Stimulated activated CD4-positive, alpha-beta T cell treated with anti-CD3 and anti-CD28 coated beads, Interleukin-2, amount 100 ng/mL, for 4 hours (primary cell): ENCODE results near the gene CRADD.
A peak's percentile ranks its signal among the peaks of the same experiment; 100 is the strongest.
"Not testable (repeated sequence)": the region's sequence is repeated elsewhere in the genome, so short reads cannot be mapped to it uniquely, and the experiment has no call there.

Source experiments
- DNase-seq: peaks from one replicate; pipeline ENCODE4 v3.0.0-alpha.2; 2020; ENCODE audit warnings: low read depth

The CRADD gene

GRCh38 chr12:93737457-93738198, 60.5 kb downstream of the CRADD start:
- no peak for DNase-seq

GRCh38 chr12:93738199-93739058, 61.3 kb downstream of the CRADD start:
- DNase-seq = no peak

GRCh38 chr12:93740751-93741150, 63.6 kb downstream of the CRADD start:
- DNase-seq = no peak

DNA sequence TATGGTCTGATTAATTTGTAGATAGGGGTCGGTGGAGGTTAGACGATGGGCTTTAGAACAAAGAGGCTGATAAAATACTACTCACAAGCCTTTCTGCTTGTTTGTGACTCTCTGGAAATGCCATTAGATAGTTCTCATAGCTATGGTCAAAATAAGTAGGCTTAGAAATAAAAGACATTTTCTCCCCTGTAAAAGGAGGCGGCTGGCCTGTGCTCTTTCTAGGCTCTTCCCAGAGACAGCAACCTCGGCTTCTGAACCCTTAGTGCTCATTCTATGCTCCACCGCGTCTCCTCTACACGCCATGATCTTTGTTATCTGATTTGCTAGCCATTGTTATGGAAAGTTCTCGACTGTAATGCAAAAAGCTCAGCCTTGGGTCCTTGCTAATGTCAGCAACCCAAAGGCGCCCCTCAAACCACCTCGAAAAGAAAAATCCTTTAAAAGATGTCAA, 64.5 kb downstream of the CRADD start:
- DNase-seq = no peak

DNA sequence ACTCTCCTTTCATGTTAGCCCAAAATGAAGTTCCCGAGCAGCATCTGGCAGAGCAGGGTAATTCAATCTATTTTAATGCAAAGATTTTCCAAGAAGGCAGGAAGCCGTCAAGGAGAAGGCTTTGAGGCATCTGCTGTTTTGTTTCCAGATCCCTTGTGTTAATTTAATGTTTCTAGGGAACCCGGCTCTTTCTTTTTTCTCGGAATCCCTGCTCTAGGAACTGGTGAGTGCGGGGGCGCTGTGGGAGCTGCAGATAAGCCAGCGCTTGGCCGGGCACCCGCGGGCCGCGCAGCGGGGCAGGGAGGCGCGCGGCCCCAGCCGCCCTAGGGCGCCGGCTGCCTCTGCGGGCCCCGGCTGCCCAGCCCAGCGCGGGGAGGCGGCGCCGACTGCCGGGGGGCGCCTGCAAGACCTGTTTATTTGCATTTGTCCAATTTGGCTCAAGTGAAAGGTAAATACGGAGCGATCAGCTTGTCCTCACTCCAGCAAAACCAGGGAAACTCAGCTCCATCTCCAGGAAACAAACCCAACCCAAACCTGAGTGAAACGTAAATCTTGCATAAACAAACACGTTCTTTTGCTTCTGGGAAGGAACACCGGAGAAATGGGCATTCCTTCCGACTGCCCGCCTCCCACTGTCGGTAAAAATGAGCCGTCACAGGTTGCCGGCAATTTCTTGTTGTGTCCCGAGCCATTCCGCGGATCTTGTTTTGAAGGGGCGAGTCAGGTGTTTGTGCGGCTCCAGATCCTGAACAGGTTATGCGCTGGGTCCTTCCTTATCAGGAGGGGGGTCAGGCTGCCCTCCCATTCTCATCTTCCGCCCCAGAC, 65.1 kb downstream of the CRADD start:
- peak; percentile 29 for DNase-seq

DNA sequence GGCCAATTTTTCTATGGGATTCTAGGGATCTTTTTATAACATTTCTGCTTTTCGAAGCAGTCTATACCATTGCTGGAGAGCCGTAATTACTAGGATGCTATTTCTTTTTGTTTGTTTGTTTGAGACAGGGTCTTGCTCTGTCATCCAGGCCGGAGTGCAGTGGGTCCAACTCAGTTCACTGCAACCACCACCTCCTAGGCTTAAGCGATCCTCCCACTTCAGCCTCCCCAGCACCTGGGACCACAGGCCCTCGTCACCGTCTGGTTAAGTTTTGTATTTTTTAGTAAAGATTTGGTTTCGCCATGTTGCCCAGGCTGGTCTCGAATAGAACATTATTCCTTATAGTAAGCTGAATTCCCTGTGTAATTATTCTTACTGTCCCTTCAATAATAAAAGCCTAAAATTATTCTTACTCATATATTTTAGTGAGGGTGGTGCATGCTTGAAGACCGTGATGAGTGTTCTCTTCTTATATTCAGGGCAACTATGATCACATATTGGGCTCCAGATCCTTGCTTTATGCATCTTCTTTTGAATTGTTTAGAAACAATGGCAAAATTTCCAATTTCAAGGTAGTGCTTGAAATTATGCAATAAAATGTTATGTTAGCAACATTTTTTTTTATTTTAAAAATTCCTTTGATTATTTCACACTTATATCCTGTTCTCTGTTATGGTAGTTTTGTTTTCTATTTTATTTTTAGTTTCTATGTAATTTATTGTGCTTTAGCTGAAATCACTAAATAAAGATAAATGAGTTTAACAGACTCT, 66.2 kb downstream of the CRADD start:
- DNase-seq = no peak

DNA sequence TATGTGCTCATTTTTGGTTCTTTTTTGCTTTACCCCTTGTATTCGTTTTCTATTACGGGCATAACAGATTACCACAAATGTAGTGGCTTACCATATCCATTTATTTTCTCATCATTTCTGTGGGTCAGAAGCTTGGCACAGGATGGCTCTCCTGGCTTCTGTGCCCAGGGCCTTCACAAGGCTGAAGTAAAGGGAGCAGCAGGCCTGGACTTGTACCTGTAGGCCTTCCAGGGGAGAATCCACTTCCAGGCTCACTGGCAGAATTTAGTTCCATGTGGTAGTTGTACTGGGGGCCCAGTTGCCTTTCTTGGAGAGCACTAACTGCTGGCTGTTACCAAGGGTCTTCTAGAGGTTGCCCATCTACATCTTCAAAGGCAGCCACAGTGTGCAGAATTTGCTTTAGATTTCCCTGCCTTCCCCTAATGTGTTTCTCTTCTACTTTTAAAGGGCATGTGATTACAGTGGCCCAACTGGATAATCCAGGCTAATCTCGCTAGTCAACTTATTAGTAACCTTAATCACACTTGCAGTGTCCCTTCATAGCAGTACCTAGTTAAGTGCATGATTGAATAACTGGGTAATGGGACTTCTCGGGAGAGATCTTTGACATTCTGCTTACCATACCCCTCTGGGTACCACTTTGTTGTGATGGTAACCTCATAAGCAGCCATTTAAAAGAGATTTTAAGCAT, 67.0 kb downstream of the CRADD start:
- DNase-seq = no peak

GRCh38 chr12:93745286-93745685, 68.1 kb downstream of the CRADD start:
- DNase-seq = no peak

DNA sequence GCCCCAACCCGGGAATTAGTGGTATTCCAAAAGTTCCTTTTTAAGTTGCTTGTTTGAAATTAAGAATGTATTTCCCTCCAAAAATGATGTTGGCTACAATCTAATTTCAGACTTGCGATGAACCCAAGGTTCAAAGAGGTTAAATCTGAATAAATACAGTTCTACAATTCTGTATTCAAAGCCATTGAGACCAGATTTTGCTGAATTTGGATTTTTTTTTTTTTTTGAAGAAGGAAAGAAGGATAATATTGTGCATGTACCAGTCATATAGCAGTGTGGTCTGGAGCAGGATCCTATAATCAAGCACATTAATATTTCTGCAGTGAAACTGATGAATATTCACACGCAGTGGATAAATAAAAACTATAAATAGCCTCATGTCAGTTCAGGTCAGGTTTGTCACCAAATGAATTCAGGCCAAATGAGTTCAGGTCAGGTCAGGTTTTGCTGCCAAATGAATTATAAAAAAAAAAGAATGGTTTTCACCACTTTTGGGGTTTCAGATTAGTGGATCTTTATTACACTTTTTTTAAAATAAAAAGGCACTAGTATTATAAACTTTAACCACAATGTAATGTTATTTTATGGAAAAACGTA, 69.5 kb downstream of the CRADD start:
- no peak for DNase-seq

GRCh38 chr12:93748672-93749383, 71.7 kb downstream of the CRADD start:
- DNase-seq = no peak

GRCh38 chr12:93749515-93749914, 72.3 kb downstream of the CRADD start:
- no peak for DNase-seq

GRCh38 chr12:93750056-93750455, 72.9 kb downstream of the CRADD start:
- no peak for DNase-seq

- no peak for DNase-seq
Measured at GRCh38 chr12:93751864-93752610, 74.9 kb downstream of the CRADD start.

DNA sequence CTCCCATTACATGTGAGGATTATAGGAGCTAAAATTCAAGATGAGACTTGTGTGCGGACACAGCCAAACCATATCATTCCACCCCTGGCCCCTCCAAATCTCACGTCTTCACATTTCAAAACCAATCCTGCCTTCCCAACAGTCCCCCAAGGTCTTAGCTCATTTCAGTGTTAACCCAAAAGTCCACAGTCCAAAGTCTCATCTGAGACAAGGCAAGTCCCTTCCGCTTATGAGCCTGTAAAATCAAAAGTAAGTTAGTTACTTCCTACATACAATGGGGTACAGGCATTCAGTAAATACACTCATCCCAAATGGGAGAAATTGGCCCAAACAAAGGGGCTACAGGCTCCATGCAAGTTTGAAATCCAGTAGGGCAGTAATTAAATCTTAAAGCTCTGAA, 76.1 kb downstream of the CRADD start:
- DNase-seq = no peak

GRCh38 chr12:93753838-93754429, 76.8 kb downstream of the CRADD start:
- DNase-seq = no peak

DNA sequence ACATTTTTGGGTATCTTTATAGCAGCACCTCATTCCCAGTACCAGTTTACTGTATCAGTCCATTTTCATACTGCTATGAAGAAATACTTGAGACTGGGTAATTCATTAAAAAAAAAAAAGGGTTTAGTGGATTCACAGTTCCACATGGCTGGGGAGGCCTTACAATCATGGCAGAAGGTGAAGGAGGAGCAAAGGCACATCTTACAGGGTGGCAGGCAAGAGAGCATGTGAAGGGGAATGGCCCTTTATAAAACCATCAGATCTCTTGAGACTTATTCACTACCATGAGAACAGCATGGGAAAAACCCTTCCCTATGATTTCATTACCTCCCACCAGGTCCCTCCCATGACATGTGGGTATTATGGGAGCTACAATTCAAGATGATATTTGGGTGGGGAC, 77.7 kb downstream of the CRADD start:
- DNase-seq = not testable (repeated sequence)

DNA sequence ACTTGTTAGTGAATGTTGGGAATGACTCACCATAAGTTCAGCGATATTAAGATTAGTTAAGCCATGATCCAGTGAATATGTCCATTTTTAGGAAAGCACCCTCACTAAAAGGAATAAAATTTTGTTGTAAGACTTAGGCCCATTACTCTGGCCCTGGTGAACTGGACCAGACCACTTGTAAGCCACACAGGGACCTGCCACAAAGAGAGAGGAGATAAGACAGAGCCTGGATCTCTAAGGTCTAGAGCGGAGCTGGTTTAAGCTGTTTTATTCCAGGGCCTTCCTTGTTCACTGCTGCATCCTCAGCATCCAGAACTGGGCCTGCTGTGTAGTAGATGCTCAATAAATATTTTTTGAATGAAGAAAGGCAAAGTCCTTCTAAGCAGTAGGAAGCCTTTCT, 79.1 kb downstream of the CRADD start:
- no peak for DNase-seq

DNA sequence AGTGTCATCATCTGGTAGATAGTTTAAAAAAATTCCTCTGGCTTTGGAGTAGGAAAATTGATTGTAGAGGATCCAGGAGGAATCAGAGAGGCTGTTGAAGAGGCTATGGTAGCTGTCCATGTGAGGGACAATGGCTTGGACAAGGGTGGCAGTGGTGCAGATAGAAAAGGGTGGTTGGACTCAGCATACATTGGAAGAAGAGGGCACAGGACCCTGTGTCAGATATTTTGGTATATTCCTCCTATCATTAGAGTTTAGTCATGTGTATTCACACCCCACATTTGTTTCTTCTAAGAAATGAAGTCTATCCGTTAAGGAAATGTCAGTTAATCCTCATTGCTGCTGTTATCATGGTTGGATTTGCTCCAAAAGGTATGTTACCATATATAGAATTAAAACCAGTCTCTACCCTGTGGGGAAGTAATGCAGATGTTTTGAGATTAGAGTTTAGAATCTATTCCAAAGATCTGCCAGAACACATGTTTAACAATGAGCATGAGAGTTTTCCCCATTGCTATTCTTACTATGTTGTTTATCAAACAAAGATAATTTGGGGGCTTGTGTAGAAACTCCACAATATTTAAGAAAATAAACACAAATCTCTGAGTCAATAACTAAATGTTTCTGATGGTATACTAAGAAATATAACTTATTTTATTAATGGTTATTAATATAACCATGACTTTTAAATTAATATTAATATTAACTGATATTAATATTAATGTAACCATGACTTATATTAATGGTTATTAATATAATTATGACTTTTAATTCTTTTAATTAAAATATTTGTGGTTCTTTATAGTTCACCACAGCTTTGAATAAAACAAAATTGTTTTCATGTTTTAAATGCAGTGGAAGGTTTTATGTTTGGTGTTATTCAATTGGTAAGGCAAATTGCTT, 80.9 kb downstream of the CRADD start:
- DNase-seq = no peak
